Endothelial cell of umbilical vein (primary cell): ENCODE measurements around the gene PAQR4.

Source experiments
- EZH2 ChIP-seq: IDR thresholded peaks from 2 replicates; pipeline ENCODE4 v1.6.1; 2012; ENCODE audit warnings: borderline replicate concordance, low read depth, mild to moderate bottlenecking, moderate library complexity, low read length, inconsistent platforms; ENCODE audit not compliant: severe bottlenecking
- MYC ChIP-seq: IDR thresholded peaks from one replicate; pipeline ENCODE4 v1.6.1; 2011; ENCODE audit warnings: mild to moderate bottlenecking, low read depth, low read length
- POLR2A ChIP-seq: IDR thresholded peaks from 2 replicates; pipeline ENCODE4 v1.6.1; 2012; ENCODE audit warnings: low read depth, mild to moderate bottlenecking, control low read depth, low read length
- POLR2AphosphoS5 ChIP-seq: IDR thresholded peaks from 2 replicates; pipeline ENCODE4 v1.6.1; 2012; ENCODE audit warnings: low read depth, mild to moderate bottlenecking, control low read depth, low read length, moderate library complexity; ENCODE audit not compliant: insufficient read depth
- TF ChIP-seq, protein P1 (sequence below), 2 donors: IDR thresholded peaks; 1 replicate in 1 of 2; 2 replicates in 1 of 2; pipeline ENCODE4 v1.5.1; 2011; ENCODE audit warnings: low read length in 2 of 2, mild to moderate bottlenecking in 2 of 2, moderate library complexity in 2 of 2, control low read depth in 1 of 2, inconsistent platforms in 1 of 2, low read depth in 1 of 2; ENCODE audit not compliant: insufficient read depth in 1 of 2; ENCODE audit errors: extremely low read depth in 1 of 2
- TF ChIP-seq, protein P2 (sequence below): IDR thresholded peaks from 2 replicates; pipeline ENCODE4 v1.6.1; 2011; ENCODE audit not compliant: insufficient read depth, insufficient read length

DNA sequence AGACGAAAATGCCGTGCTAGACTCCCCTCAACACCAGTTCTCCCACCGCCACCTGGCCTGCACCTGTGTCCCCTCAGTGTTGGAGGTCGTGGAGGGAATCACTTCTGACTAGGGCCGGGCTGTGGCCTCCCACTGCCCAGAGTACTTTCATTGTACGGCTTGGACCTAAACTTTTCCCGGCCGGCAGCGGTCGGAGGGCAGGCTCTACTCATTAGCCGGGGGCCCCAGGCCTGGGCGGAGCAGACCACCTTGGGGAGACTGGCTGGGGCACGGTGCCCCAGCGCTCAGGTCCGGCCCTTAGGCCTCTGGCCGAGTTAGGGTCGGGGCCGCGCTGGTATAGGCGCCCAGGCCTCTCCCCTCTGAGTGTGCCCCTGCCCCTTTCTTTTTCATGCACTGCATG, 48.2 kb downstream of the PAQR4 start:
- TF ChIP-seq, protein P1, sequence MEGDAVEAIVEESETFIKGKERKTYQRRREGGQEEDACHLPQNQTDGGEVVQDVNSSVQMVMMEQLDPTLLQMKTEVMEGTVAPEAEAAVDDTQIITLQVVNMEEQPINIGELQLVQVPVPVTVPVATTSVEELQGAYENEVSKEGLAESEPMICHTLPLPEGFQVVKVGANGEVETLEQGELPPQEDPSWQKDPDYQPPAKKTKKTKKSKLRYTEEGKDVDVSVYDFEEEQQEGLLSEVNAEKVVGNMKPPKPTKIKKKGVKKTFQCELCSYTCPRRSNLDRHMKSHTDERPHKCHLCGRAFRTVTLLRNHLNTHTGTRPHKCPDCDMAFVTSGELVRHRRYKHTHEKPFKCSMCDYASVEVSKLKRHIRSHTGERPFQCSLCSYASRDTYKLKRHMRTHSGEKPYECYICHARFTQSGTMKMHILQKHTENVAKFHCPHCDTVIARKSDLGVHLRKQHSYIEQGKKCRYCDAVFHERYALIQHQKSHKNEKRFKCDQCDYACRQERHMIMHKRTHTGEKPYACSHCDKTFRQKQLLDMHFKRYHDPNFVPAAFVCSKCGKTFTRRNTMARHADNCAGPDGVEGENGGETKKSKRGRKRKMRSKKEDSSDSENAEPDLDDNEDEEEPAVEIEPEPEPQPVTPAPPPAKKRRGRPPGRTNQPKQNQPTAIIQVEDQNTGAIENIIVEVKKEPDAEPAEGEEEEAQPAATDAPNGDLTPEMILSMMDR (IDR thresholded peaks at IDR 0.05; ENCODE audit: extremely low read depth in 1 of 2, insufficient read depth in 1 of 2, low read depth in 1 of 2, low read length in 2 of 2) = no peak
- TF ChIP-seq, protein P2, sequence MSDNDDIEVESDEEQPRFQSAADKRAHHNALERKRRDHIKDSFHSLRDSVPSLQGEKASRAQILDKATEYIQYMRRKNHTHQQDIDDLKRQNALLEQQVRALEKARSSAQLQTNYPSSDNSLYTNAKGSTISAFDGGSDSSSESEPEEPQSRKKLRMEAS = no peak
- TF ChIP-seq POLR2A (no peak), EZH2 (no peak), POLR2AphosphoS5 (no peak), MYC (no peak)
